ENCODE data around the gene FAM13C.
"Not testable (repeated sequence)": the region's sequence is repeated elsewhere in the genome, so short reads cannot be mapped to it uniquely, and the experiment has no call there.

FAM13C gene

DNA sequence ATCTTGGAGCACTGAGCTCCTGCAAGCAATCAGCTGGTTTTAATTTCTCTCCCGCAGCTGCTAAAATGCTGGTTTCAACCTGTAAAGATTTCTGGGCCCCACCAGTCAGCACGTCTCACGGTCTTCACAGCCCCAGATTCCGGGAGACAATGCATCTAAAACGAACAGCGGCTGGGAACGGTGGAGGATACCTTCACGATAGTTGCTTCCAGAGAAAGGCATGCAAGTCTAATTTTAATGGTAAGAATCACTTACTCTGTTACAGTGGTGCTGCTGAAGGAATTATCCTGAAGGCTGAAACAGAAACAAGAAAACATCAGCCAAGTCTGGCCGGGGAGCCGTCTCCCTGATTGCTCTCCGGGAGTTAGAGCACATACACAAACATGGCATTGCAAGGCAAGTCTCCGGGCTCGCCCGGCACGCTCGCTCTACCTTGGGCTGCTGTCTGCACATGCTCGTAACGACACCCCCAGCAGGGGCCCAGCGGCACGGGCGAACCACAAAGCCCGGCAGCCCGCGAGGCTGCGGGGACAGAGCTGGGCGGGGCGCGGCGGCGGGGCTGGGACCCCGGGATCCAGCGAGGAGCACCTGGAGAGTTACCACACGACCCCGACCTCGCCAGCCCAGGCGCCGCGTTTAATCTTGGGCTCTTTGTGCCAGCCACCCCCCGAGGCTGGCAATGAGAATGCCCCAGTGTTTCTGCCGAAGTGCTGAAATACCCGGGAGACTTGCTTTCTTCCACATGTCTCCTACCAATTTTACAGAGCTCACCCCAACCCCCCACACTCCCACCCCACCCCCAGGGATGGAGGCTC is at the start of gene FAM13C:
Gene FAM13C, minus strand, starts transcription at position 406 of the 815 bp plus-strand sequence. Its CDS starts 89 bp downstream, at position 317.
- peak; percentile 78 for DNase-seq

DNA sequence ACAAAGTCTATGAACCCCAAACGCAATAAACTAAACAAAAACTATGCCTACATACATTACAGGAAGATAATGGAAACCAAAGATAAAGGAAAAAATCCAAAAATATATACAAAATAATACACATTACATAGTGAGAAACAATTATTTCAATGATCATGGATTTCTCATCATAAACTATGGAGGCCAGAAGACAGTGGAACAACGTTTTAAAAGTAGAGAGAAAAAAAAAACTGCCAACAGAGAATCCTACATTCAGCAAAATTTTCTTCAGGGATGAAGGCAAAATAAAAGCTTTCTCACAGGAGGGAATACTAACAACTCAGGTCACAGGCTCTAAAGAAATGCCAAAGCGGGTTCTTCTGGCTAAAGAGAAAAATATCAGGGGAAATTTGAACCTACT is 42.9 kb upstream of the FAM13C start:
- DNase-seq: no peak

DNA sequence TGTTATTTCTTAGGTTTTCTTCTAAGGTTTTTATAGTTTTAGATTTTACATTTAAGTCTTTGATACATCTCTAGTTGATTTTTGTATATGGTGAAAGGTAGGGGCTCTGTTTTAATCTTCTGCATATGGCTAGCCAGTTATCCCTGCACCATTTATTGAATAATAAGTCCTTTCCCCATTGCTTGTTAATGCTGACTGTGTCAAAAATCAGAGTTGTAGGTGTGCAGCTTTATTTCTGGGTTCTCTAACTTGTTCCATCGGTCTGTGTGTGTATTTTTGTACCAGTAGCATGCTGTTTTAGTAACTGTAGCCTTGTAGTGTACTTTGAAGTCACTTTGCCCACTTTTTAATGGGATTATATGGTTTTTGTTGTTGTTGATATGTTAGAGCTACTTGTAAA is 37.9 kb upstream of the FAM13C start:
- no peak for DNase-seq

DNA sequence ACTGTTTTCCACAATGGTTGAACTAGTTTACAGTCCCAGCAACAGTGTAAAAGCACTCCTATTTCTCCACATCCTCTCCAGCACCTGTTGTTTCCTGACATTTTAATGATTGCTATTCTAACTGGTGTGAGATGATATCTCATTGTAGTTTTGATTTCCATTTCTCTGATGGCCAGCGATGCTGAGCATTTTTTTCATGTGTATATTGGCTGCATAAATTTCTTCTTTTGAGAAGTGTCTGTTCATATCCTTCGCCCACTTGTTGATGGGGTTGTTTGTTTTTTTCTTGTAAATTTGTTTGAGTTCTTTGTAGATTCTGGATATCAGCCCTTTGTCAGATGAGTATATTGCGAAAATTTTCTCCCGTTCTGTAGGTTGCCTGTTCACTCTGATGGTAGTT is 37.0 kb upstream of the FAM13C start:
- not testable (repeated sequence) for DNase-seq

DNA sequence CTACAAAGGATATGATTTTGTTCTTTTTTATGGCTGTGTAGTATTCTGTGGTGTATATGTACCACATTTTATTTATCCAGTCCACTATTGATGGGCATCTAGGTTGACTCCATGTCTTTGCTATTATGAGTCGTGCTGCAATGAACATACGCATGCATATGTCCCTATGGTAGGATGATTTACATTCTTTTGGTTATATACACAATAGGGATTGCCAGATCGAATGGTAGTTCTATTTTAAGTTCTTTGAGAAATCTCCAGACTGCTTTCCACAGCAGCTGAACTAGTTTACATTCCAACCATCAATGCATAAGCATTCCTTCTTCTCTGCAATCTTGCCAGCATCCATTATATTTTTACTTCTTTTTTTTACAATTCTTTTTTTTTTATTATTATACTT is 35.6 kb upstream of the FAM13C start:
- no peak for DNase-seq

DNA sequence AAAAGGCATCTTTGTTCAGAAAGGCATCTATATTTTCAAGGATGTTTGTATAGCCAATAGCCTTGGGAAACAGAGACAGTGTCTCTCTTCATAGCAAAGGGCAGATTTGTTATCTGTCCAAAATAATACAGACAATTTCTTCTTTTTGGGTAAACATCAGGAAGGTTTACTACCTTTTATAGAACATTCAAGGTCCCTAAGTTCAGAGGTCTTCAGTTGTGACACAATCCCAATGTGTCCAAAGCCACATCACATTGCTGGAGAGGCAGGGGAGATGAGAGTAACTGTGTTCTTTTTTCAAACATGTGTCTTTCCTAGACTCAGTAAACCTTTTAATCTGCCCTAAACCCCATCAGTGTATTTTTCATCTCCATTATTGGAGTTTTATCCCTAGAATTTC is 33.6 kb upstream of the FAM13C start:
- DNase-seq: no peak

DNA sequence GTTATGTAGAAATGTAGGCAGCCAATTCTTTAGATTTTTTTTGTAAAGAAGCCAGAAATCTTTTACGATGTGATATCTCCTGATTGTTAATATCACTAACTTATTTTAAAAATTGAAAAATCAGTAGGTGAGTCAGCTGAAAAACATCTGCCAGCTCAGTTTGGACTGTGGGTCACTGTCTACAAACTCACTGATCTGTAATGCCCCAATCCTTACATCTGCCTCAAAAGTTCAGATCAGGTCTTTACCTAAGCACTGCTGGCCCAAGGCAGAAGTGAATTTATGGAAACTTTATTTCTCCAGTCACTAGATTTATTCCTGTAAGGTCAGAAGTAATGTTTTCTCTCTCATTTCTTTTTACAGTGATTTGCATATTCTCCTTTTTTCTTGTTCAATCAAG is 31.0 kb upstream of the FAM13C start:
- DNase-seq: no peak

DNA sequence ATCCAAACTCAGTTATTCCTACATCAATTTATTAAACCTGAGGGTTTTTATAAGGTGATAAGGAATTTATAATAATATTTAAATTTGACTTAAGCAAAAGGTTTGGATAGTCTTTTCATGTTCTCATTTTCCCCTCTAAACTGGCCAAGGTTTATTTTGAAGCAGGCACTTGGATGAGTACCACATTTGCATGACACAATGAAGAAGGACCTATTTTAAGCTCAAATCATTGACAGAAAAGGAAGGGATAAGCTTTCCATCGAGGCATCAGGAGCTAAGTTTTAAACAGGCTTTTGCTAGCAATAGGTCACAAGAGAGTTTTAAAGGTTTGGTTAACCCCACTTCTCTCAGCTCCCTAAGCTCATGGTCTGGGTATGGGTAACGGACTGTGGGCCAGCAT is 28.7 kb upstream of the FAM13C start:
- DNase-seq: no peak

DNA sequence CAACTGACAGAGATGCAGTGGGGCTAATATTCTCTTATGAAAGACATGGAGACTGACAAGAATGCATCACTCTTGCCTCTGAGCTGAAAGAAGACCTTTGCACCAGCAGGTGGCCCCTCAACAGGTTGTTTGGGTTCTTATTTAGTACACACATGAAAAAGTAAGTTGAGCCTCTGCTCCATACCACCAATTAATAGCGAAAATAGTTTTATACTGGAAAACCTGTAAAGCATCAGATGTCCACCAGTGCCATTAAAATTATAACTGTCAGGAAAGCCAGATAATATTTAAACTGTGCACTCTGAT is 26.3 kb upstream of the FAM13C start:
- no peak for DNase-seq

DNA sequence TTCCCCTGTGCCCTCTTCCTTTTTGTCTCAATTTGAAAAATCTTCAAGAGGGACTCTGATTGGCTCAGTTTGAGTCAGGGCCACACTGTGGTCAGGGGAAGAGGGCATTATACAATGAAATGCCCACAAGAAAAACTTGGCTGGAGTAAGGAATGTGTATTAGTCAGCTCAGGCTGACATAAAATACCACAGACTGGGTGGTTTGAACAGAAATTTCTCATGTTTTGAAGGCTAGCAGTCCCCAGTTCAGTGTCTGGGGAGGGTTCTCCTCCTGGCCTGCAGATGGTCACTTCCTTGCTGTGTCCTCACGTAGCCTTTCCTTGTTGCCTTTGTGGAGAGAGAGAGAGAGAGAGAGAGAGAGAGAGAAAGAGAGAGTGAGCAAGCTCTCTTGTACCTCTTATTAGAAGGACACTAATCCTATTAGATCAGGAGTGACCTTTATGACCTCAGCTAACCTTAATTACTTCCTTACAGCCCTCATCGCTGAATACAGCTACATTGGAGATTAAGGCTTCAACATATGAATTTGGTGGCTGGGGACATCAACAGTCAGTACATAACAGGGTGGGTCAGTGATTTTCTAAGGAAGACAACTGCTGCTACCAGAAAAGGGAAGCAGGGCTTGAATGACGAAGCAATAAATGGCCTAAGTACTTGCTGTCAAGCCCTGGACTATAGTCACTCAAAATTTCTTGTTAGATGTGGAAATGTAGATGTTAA is 25.8 kb upstream of the FAM13C start:
- no peak for DNase-seq

DNA sequence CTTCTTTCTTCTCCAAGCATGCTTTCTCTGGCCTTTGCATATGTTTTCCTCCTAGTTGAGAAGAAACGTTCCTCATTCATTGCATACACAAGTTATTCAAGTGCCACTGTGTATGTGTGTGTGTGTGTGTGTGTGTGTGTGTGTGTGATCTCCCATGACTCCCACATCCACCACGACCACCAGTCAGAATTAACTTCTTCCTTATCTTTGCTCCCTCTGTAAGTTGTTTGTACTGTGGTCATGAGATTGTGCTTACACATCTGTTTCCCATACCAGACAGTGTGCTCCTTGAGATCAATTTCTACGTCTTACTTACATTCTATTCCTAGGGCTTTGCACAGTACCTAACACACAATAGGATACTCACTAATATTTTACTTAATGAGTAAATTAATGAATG is 22.4 kb upstream of the FAM13C start:
- DNase-seq: no peak

DNA sequence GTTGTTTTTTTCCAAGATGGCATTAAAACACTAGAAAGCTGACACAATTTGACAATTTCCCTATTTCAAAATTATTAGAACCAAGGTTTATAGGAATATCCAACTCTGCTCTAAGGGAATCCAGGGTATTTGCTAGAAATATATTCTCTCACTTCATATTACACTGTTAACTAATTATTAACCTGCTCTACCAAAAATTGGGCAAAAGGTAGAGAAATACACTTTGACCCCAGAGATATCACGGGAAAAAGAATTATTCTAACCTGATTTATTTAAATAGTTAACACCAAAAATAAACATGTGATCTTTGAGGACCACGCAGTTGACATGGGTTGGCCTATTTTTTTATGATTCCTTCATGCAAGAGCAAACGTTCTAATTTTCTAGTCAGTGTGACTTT is 21.6 kb upstream of the FAM13C start:
- DNase-seq: no peak

DNA sequence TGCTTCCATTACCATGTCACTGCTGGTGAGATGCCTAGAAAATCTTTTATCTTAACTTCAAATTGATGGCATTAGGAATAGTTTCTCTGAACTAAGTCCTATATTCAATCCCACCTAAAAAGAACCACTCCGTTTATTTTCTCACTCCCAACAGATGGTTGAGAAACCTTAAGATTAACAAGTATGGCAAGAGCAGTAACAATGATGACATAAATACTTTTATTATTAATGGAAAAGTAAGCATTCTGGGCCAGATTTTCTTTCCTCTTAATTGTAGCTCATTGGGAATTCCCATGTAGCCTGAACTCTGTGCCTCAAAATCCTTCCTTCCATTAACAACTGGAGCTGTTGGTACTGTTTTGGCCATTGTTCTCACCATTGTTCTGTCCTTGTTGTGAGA is 21.1 kb upstream of the FAM13C start:
- no peak for DNase-seq

DNA sequence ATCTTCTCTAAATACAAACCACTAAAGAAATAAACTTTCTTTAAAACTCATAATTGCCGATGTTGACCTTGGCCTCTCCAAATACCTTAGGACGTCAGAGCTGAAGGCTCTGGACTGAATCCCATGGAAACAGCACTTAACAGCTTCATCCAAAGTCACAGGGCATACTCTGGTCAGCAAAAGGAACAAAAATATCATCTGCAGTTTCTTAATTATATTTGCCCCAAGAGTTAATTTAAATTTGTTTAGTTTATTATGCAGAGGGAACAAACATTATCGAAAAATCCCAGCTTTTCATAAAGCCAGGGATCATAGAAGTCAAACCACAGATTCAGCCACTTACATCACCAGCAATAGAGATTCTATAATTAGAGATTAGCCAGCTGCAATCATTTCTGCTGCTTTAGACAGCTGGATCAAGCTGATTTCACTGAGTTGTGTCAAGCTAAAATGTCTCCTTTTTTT is 20.5 kb upstream of the FAM13C start:
- no peak for DNase-seq

DNA sequence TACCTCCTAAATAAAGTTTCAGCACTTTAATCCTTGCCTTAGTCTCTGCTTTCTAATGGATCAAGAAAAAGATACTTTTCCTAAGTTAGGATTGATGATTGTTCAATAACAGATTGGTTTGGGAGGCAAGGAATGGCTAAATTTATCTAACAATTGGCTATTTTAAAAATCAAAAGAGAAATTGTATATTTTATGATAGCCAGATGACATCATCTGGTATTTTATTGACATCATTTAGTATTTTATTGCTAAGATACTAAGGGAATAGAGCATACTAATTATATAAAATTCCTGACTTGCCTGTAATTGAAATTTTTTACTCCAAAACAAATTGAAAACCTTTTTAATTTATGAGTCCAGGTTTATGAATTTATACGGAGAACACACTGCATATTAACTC is 19.3 kb upstream of the FAM13C start:
- no peak for DNase-seq

DNA sequence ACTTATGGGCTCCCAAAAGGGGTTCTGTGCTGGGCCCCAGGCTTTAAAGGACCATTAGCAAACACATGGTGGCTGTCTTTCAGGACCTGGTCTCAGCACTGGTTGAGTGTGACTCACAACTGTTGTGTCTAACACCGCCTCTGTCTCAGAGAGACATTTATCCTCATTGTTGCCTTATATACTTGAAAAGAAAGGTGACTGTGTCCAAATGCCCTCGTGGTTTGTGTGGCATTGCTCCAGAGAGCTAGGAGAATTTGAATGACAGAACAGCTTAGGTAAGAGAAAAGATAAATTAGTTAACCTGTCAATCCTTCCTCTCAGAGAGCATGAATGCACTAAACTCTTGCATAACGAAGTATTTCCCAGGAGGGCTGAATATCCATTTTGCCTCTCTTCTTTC is 14.5 kb upstream of the FAM13C start:
- DNase-seq: no peak

DNA sequence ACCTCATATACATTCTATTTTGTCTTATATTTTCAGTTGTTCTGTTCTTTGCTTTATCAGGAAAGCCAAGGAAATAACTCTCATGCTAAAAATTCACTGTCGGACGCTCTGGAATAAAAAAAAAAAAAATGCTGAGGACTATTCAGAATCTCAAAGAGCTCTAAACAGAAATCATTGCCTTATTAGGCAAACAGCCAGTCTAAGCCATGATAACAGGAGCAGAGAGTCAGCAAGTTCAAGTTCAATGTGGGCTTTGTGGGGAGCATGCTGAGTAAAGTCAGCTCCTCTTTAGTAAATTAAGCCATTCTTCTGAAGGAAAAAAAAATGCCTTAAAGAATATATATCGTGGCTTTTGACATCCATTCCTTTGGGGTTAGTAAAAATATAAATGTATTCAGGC is 13.6 kb upstream of the FAM13C start:
- no peak for DNase-seq

DNA sequence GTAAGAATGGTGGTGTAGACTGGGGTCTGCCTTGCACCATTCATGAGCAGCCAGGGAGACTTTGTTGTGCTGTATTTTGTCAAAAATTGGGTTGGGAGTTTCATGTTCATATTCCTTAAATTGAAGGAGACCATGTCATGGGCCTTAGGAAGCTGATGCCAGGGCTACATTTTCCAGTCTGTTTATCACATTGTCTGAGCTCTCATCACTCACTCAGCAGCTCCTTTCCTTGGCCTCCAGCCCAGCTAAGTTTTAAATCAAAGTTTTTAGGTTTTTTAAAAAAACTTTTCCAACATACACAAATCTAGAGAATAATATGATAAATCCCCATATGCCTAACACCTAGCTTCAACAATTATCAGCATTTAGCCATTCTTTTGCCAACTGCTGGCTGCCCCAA is 12.6 kb upstream of the FAM13C start:
- DNase-seq: no peak

DNA sequence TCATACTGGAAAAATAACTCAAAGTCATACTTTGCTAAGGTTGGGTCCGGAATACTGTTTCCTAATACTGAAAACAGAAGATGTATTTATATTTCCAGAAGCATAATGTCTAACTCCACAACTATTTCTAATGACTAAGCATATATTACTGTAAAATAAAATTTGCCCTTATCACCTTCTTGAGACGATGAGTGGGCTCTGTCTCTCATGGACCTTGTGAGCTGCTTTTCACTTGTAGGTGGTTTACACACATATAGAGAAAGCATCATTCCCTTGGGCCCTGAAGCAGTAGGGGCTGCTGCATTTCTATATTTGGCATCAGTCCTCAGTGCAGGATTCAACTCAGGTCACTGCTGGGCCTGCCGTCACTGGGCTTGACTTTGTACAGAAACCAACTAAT is 10.7 kb upstream of the FAM13C start:
- DNase-seq: no peak

DNA sequence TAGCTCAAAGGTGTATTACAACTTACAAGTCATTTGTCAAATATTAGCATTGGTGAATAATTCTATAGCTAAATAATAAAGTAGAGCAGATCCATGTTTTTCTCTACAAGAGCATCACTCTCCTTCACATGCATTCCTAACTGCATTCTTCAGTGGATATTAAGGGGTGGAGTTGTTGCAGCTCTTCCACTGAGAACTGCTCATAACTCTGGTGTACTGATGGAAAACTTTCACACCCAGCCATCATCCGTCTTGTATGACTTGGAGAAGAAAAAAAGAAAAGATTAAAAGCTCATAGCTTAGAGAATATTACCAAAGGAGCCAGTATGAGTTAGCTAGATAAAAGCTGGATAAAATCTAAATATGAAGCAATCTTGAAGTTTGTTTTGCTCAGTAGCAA is 10.2 kb upstream of the FAM13C start:
- DNase-seq: no peak

DNA sequence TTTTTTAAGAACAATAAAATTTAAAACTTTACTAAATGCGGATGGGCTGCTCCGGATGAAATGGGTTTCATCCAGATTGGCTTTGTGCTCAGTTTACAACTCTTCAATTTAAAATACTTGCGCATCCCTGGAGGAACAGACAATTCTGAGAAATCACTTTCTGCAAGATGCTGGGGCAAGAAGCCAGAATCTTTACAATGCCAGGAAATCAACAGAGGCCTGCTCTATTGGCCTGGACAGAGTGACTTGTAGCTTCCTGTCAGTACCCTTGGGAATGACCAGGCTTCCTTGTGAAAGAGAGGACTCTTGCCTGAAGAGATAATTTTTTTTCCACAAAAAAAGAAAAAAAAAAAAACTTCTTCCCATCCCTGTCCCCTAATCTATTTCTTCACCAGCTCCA is 3.9 kb upstream of the FAM13C start:
- DNase-seq: no peak

DNA sequence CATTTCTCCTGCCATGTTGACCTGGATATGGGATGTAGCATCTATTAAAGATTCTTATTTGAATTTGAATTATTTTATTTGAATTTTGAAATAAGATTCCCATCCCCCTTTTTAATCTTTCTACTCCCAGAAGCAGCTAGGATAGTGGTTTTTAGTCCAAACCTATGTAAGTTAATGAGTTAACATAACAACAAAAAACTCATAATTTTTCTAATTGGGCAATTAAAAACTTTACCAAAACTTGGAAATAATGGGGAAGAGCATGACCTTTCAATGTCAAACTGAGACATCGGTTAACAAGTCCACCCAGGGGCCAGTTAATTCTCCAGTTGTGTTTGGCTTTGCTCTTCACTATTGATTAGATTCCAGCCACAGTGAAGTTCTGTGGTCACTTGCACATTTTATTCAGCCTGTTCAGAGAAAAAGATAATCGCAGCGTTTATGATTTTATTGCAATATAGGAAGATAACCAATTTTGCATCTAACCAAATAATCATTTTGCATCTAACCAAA is 1.2 kb upstream of the FAM13C start:
- DNase-seq: no peak

DNA sequence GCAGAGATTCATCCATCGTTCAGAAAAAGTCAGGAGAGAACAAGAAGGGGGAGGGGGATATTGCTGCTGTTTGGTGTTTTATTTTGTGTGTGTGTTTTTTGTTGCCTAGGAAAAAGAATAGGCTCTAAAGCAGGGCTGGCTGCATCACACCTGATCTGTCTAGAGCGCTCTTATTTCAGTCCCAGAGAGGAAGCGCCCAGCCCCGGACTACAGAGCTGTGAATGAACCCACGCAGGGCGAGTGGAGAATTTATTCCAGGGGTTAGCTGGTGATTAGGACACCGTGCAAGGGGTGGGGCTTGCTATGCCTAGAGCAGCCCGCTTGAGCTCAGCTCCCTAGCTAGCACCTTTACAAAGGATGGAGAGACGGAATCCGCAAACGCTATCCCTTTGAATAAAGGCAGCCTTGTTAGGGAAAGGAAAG is 621 bp upstream of the FAM13C start:
- peak; percentile 70 for DNase-seq

DNA sequence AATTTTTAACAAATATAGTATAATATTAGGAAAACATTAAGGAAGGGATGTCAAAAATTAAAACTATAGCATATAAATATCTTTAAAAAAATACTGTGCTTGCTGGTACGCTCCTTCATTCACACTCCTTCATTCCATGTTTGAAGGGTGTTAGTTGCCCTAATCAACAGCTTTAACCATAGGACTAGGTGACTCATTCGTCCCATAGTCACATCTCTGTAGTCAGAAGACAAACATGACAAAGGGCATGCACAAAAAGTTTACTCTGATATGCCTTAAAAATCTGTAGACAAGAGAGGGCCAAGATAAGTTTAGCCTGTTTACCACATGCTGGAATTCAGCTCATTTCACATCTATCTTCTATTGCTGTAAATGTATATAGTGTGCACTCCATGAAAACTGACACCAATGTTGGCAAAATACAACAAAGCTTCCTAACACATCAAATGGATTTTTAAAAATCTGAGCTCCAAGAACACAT is 646 bp downstream of the FAM13C start:
- no peak for DNase-seq
